IPS DF 4.7 (cell line): ENCODE results near the gene CTRB1.

ENCODE experiments used
- DNase-seq: peaks from one replicate; pipeline ENCODE4 v3.0.0-alpha.2; 2013; ENCODE audit warnings: low spot score; ENCODE audit errors: extremely low read depth

The CTRB1 gene

GRCh38 chr16:75225092-75225491, 6.3 kb downstream of the CTRB1 start:
- DNase-seq: no peak

GRCh38 chr16:75225678-75226515, 7.1 kb downstream of the CTRB1 start:
- DNase-seq: no peak

- DNase-seq: no peak
Measured at GRCh38 chr16:75226550-75227360, 8.0 kb downstream of the CTRB1 start.

DNA sequence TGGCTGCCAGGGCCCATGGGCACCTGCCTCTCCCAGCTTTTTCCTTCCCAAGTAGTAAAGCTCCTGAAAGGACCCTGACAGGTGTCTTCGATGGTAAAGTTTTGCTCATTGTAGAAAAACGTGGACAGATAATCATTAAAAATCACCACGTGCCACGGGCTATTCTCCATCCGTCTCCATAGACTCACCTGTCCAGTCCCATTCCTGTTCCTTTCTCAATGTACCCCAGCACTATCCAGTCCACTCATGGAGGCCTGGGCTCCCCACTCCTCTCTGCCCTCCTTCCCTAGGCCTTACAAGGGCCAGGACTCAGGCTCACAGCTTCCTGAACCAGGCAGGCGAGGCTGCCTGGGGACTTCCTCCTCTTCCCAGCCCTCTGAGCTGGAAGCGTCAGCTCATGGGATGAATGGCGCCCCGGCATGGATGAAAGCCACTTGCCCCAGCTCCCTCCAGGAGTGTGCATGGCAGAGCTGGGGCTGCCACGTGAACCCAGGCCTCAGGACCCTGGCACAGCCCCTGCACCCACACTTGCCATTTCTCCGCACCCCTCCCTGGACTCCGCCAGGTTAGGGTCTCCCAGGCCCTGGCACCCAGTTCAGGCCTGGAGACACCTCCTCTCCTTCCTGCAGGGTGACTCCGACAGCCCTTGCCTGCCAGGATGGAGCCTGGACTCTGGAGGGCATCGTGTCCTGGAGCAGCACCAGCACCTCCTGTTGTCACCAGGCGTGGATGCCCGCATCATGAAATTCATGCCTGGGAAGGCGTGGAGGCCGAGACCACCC, 8.8 kb downstream of the CTRB1 start:
- DNase-seq: no peak

DNA sequence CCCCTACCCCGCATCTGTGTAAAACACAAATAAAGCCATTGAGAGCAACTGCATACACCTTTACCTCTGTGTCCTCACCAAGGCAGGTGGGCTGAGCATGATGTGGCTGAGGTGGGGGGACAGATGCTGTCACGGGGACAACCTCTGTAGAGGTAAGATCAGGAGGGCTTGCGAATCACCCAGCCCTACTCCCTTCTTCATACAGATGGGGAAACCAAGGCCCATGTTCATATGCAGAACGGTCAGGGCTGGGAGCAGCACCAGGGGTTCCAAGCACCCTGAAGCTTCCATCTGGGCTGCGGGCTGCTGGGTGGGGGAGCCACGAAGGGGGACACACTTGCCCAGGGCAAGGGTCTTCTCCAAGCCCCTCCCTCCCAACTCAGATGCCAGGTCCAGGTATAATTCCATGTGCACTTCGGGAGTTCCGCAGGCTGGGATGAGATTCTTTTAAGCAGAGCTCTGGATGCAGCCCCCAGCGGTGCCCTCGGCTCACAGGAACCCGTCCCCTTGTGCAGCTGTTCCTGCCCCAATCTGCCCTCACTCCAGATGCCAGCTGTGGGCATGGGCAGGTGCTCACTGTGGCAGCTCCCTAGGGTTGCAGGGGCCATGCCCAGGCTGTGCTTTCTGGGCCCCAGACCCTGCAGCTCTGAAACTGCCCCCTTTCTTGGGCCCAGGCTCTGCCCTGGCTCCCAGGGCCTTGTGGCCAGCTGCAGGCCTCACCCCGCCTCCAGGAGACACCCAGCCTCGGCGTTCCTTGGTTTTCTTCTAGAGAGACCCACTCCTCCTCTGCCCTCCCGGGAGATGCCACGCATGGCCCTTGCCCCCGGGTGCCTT, 9.6 kb downstream of the CTRB1 start:
- no peak for DNase-seq

DNA sequence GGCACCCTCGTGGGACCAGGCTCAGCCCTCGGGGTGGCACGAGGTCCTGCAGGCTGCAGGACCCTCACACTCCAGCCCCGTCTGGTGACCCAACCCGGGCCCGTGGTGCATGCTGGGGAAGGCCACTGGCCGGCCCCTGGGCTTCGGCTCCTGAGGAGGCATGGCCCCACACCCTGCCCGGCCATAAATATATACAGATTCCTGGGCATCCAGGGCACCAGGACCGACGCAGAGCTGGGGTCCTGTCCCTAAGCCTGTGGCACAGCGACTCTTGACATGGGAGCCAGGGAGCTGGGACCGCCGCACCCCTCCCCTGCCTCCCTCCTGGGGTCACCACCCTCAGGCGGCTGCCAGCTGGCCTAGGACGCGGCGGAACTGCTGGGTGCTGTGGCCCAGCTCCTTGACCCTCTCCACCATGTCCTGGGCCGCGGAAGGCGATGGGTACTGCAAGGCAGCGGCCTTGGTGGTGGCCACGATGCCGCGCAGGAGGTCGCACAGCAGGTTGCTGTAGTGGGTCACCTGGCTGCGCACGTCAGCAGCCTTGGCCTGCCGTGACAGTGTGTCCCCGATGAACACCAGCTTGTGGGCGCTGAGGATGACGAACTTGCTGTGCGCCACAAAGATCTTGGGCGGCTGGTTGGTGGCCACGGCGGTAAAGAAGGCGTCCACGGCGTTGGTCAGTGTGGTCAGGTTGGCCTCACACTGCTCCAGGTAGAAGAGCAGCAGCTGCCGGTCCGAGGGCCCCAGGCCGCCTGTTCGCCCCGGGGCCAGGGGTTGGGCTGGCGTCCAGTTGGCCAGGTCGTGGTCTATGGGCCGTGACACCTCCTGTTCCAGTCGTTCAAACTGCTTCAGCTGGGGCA, 10.6 kb downstream of the CTRB1 start:
- no peak for DNase-seq

DNA sequence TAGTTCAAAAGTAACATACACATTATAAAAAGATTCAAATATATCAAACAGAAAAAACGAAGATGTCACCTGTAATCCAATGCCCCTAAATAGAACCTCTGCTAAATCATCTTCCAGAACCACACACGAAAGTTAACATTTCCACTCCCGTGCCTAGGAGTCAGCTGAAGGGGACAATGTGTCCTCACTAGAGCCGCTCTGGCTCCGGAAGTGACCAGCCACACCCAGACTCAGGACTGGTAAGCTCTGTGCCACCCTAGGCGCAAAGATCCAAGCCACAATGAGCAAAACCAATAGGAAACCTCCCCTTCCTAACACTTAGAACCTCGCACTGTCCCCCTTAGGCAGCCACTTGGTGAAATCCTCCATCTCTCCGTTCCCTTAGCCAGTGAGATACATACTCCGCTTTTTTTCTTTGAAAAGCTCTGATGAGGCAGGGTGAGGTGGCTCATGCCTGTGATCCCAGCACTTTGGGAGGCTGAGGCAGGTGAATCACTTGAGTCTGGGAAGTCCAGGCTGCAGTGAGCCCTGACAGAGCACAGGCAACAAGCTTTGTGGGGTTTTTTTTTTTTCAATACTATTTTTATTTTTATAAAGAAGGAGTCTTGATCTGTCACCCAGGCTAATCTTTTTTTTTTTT, 11.8 kb downstream of the CTRB1 start:
- DNase-seq: no peak

DNA sequence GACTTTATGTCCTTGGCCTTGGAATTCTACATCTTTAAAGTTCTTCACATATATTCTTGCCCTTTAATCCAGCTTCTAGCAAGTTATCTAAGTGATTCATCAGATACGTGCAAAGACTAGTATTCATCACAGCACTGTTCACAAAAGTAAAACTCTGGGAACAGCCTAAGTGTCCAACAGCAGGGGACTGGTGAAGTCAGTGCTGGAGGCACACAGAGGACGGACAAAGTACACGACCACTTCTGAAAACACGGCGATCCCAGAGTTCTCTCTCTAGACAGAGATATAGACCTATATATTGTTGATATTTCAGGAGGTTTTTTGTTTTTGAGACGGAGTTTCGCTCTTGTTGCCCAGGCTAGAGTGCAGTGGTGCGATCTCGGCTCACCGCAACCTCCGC, 12.8 kb downstream of the CTRB1 start:
- no peak for DNase-seq

- no peak for DNase-seq
Measured at GRCh38 chr16:75233611-75233938, 14.8 kb downstream of the CTRB1 start.

DNA sequence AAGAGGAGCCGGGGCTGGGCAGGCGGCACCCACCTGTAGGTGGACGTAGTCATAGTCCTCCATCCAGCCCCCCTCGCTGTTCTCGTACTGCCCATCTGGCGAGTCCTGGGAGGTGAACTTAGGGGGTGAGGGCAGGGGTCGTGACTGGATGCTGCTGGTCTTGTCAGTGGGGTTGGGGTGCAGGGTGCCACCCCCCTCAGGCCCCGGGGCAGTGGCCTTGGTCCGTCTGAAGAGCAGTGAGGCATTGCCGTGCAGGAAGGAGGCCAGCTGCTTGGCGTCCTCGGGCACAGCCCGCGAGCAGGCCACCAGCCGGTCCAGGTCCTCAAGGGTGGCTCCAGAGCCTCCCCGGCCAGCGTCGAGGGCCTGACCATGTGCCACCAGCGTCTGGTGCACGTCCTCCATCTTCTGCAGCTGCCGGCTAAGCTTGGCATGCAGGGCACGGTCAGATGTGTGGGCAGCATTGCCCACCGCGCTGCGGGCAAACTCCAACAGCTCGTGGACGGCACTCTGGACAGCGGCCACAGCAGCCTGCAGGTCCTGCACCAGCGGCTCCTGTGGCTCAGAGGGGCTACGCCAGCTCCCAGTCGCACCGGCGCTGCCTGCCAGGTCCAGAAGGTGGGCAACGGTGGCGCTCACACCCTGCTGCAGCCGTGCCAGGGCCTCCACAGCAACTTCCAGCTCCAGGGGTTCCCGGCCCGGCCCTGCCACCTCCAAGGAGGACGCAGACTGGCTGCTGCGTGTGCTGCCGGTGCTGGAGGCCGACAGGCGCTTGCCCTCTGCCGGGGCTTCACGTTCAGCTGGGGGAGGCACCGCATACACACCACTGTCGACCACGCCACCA, 16.3 kb downstream of the CTRB1 start:
- no peak for DNase-seq

GRCh38 chr16:75235721-75236193, 17.0 kb downstream of the CTRB1 start:
- DNase-seq: no peak

- no peak for DNase-seq
Measured at GRCh38 chr16:75236232-75236631, 17.4 kb downstream of the CTRB1 start.

DNA sequence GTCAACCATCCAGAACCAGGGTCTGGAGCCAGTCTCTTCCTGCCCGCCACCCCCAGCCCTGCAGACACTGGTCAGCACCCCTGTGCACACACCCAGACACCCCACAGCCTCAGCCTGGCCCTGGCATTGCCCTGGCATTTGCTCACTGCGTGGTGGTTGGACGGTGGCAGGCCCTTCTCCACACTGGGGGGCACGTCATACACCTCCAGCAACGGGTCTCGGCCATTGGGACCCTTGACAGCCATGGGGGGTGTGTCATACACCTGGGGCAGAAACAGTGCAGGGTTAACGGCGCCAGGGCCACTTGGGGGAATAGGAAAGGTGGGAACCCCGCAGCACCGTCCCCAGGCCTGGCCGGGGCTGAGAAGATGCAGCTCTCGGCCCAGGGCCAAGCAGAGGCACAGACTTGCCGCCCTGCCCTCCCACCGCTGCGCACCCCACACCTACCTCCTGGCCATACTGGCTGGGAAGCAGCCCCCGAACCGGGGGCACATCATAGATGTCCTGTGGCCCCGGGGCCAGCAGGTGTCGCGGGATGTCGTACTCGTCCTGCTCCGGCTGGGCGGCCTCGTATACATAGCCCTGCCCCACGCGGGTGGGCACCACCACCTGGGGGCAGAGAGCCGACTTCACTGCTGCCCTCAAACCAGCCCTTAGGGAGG, 18.1 kb downstream of the CTRB1 start:
- DNase-seq: no peak

GRCh38 chr16:75237398-75238131, 18.8 kb downstream of the CTRB1 start:
- no peak for DNase-seq

- no peak for DNase-seq
Measured at GRCh38 chr16:75238132-75238852, 19.5 kb downstream of the CTRB1 start.

GRCh38 chr16:75238853-75239541, 20.2 kb downstream of the CTRB1 start:
- DNase-seq: no peak
